Measurements from ENCODE around the gene BAZ2B. TPM values are rescaled to one million over a fixed set of nuclear protein-coding genes. Genes with fewer than 3 reads are reported as not detected.

Gene BAZ2B
- total RNA-seq, 1 experiment from 2014 or later = 17.2 TPM

- no peak for DNase-seq (ENCODE audit: low spot score)
These were observed 752 bp upstream of the BAZ2B start for GRCh38 chr2:159617100-159617499.

DNA sequence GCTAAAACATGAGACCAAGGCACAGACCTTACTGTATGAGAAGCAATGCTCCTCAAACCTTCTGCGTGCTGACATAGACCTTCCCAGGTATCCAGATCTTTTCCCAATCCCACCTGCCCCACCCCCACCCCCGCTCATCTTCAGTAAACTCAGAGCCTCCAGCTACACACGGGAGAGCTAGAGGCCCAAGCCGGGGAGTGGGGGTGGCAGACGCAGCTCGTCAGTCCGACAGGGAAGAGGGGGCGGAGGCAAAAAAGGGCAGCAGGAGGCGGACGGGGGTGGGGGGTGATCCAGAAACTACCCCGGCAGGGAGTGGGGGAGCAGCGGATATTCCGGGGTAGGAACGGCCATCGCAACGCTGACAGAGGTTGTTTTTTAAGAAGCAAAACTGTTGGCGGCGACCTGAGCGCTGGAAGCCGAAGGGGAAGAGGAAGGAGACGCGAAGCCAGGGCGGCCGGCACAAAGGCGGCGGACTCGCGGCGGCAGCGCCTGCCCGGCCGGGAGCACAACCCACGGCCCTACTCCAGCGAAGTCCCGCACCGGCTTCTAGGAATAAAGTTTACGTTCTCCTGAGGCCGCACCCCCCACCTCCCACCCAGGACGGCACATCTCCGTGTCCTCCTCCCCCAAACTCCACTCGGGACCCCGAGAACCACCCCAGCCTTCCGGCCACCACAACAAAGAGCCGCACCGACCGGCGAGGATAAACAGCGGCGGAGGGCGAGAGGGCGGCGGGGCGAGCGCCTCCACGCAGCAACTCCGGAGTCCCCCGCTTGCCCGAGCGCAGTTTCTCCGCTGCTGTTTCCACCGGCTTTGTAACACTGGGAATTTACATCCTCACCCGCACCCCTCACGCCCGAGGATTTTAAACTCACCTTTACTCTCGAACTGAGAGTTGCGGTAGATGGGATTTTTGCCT is 722 bp downstream of the BAZ2B start:
- DNase-seq (ENCODE audit: low spot score) = peak; percentile 89

- peak; percentile 39 for DNase-seq (ENCODE audit: low spot score)
These were observed 1.6 kb downstream of the BAZ2B start for GRCh38 chr2:159614534-159615366.

- DNase-seq (ENCODE audit: low spot score) = peak; percentile 32
These were observed 2.6 kb downstream of the BAZ2B start for GRCh38 chr2:159613651-159614285.

DNA sequence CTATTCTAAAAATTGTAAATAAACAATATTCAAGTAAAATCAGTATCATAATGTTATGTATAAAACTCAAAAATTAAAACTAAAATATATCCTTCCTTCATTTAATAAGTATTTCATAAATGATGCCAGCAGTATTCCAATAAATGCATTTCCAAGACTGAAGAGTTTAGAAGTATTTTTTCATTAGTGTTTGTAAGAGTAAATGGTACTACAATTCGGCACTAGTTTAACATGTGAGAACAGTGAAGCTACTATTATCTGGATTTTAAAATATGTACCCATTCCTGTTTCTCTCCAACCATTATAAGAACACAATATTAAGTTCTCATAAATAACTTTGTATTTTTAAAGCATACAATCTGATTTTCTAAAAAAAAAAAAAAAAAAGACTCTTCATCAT is 3.3 kb downstream of the BAZ2B start:
- no peak for DNase-seq (ENCODE audit: low spot score)

- peak; percentile 25 for DNase-seq (ENCODE audit: low spot score)
These were observed 4.0 kb downstream of the BAZ2B start for GRCh38 chr2:159612255-159612901.

- no peak for DNase-seq (ENCODE audit: low spot score)
These were observed 6.4 kb downstream of the BAZ2B start for GRCh38 chr2:159609811-159610549.

DNA sequence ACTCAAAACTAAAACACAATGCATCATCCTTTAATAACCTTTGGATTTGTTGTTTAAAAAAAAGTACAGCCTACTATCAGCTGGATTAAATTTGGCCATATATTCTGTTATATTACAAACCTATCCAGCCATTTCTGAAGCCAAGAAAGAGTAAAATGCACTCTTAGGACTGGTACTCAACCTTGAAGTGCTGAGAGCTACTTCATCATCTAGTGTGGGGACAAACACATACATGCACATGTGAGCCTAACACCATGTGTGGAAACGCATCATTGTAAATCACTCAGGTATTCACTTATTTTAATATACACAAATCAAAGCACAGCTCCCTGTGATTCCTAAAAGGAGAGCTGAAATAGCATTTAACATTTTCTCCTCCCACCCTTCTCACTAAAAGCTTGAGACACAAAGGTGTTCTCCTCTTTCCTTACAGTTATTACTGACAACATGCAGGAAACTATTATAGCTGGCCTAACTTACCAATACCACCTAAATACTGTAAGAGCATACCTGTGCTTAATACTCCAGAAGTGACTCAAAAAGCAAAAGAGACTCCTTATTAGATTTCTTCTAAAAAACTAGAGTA is 7.5 kb downstream of the BAZ2B start:
- no peak for DNase-seq (ENCODE audit: low spot score)

DNA sequence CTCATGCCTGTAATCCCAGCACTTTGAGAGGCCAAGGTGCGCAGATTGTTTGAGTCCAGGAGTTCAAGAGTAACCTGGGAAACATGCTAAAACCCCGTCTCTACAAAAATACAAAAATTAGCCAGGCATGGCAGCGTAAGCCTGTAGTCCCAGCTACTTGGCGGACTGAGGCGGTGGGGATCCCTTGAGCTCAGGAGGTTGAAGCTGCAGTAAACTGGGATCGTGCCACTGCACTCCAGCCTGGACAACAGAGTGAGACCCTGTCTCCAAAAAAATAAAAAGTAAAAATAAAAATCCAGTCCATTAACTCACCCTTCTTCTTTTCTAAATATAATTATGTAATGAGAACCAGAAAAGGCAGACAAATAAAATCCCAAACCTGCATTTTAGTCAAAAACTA is 8.2 kb downstream of the BAZ2B start:
- no peak for DNase-seq (ENCODE audit: low spot score)

GRCh38 chr2:159606287-159606686 is 10.1 kb downstream of the BAZ2B start:
- DNase-seq (ENCODE audit: low spot score) = no peak

DNA sequence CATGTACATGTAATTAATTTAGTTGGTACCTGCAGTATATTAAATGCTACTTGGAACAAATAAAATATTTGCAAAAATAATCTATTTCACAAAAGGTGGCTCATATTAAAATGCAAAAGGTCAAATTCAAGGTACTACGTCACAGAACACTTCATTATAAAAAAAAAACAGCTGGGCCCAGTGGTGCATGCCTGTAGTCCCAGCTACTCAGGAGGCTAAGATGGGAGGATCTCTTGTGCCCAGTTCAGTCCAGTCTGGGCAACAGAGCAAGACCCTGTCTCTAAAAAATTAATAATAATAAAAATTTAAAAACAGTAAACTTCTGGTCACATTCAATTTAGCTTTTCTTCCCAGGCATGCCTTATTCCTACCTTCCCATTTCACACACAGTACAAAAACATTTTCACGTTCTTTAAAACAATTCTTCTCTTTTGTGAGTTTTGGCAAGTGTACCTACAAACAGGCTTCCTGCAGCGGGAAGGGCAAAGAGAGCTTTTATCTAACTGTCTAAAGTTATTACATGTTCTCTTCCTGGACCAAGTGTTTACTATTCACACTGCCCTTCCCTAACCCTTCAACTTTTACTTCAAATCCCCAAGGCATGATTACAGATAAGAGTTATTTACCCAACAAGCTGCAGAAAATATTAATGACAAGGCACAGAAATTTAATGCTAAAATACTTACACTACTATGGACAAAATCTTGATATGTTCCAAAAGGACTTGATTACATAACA is 10.7 kb downstream of the BAZ2B start:
- DNase-seq (ENCODE audit: low spot score) = no peak

DNA sequence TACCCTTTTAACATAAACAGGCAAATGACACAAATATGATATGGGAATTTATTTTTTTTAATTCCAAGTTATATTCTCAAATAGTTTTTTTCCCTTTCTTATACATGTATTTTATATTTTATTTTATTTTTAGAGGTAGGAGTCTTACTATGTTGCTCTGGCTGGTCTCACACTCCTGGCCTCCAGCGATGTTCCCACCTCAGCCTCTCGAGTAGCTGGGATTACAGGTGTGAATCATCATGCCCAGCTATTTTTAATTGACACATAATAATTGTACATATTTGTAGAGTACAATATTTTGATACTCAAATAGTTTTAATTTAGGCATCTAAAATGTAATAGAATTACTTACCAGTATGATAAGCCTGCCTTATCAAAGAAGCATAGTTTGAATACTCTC is 12.2 kb downstream of the BAZ2B start:
- DNase-seq (ENCODE audit: low spot score) = no peak

DNA sequence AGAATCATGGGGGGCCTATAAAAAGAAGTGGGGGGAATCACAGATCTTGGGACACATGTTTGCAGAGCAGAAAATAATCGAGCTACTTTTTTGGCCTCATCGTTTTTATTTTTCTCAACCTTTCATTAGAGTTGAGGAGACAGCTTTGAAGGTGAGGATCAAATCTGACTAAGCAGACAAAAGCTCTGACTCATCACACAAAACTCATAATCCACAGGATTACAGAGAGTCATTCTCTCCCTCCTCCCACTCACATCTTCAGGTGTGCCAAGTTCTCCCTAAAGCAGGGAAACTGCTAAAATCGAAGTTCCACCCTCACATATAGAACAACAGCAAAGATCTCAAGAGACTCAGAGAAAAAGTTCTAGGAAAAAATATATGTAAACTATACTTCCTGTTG is 15.6 kb downstream of the BAZ2B start:
- DNase-seq (ENCODE audit: low spot score) = no peak

GRCh38 chr2:159595410-159596046 is 20.8 kb downstream of the BAZ2B start:
- no peak for DNase-seq (ENCODE audit: low spot score)

GRCh38 chr2:159592441-159592840 is 23.9 kb downstream of the BAZ2B start:
- DNase-seq (ENCODE audit: low spot score) = no peak

GRCh38 chr2:159591221-159591620 is 25.1 kb downstream of the BAZ2B start:
- no peak for DNase-seq (ENCODE audit: low spot score)

- DNase-seq (ENCODE audit: low spot score) = no peak
These were observed 27.1 kb downstream of the BAZ2B start for GRCh38 chr2:159589286-159589685.

DNA sequence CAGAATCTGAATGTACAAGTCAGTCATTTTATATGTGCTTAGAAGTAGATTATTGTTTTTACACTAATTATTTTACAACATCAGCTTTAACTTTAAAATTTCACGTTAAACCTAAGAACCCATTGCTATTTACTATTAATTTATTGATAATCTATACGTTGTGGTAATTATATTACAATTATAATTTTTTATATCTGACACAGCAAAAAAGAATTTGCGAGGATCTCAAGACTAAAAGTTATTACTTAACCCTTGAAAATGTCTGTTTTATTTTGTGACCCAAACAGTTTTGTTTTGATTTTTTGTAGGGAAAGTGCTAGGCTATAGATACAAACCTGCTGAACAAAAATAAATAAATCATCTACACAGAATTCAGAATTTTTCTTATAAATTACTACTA is 30.3 kb downstream of the BAZ2B start:
- DNase-seq (ENCODE audit: low spot score) = no peak

- no peak for DNase-seq (ENCODE audit: low spot score)
These were observed 30.7 kb downstream of the BAZ2B start for GRCh38 chr2:159585622-159586021.
